NCI-H146 (cell line): Measurements from ENCODE around the gene DRC1.

Experiments
- DNase-seq: peaks from one replicate; lab custom pipeline; 2025; lab: John Stamatoyannopoulos, UW

Gene DRC1

GRCh38 chr2:26399771-26400376 is 1.8 kb upstream of the DRC1 start:
- peak; percentile 30 for DNase-seq

- DNase-seq = no peak
These were observed 997 bp upstream of the DRC1 start for GRCh38 chr2:26400723-26401122.

GRCh38 chr2:26407526-26407925 is 5.8 kb downstream of the DRC1 start:
- no peak for DNase-seq

- DNase-seq = no peak
These were observed 8.1 kb downstream of the DRC1 start for GRCh38 chr2:26409785-26410184.

GRCh38 chr2:26410764-26411243 is 9.1 kb downstream of the DRC1 start:
- DNase-seq = no peak

- no peak for DNase-seq
These were observed 9.7 kb downstream of the DRC1 start for GRCh38 chr2:26411419-26411818.

GRCh38 chr2:26412091-26412673 is 10.5 kb downstream of the DRC1 start:
- DNase-seq = no peak

GRCh38 chr2:26414311-26414710 is 12.6 kb downstream of the DRC1 start:
- no peak for DNase-seq

GRCh38 chr2:26421961-26422360 is 20.2 kb downstream of the DRC1 start:
- no peak for DNase-seq

GRCh38 chr2:26422947-26423629 is 21.4 kb downstream of the DRC1 start:
- DNase-seq = no peak

- DNase-seq = no peak
These were observed 22.0 kb downstream of the DRC1 start for GRCh38 chr2:26423750-26424149.

- DNase-seq = no peak
These were observed 22.5 kb downstream of the DRC1 start for GRCh38 chr2:26424221-26424620.

- DNase-seq = no peak
These were observed 27.1 kb downstream of the DRC1 start for GRCh38 chr2:26428846-26429245.

- DNase-seq = peak; percentile 29
These were observed 28.3 kb downstream of the DRC1 start for GRCh38 chr2:26429779-26430578.

GRCh38 chr2:26430826-26431225 is 29.1 kb downstream of the DRC1 start:
- no peak for DNase-seq

GRCh38 chr2:26432363-26432762 is 30.6 kb downstream of the DRC1 start:
- no peak for DNase-seq

- no peak for DNase-seq
These were observed 31.1 kb downstream of the DRC1 start for GRCh38 chr2:26432859-26433258.

GRCh38 chr2:26435106-26435505 is 33.4 kb downstream of the DRC1 start:
- no peak for DNase-seq

- DNase-seq = no peak
These were observed 36.8 kb downstream of the DRC1 start for GRCh38 chr2:26438526-26438925.

- DNase-seq = no peak
These were observed 37.2 kb downstream of the DRC1 start for GRCh38 chr2:26438926-26439325.

GRCh38 chr2:26442301-26442700 is 40.6 kb downstream of the DRC1 start:
- DNase-seq = no peak

GRCh38 chr2:26442707-26443106 is 41.0 kb downstream of the DRC1 start:
- peak; percentile 38 for DNase-seq

- no peak for DNase-seq
These were observed 42.5 kb downstream of the DRC1 start for GRCh38 chr2:26444236-26444635.
